HG03432 (cell line): Measurements from ENCODE around the gene KCNH6.
A peak's percentile ranks its signal among the peaks of the same experiment; 100 is the strongest.

Experiments
- ATAC-seq: cut with Tn5 transposase; IDR thresholded peaks from one replicate; pipeline ENCODE4 v1.9.1; 2021; ENCODE audit warnings: mild to moderate bottlenecking, moderate library complexity; ENCODE audit not compliant: unreplicated experiment

The KCNH6 gene

GRCh38 chr17:63523253-63523855 is at the start of gene KCNH6:
Gene KCNH6 (plus strand): TSS chr17:63523358. CDS start chr17:63523414, 56 bp downstream.
- no peak for ATAC-seq

GRCh38 chr17:63474174-63474573 is 49.0 kb upstream of the KCNH6 start:
- ATAC-seq: no peak

GRCh38 chr17:63474586-63475460 is 48.3 kb upstream of the KCNH6 start:
- ATAC-seq: no peak

- no peak for ATAC-seq
Observed at GRCh38 chr17:63475491-63476412, 47.4 kb upstream of the KCNH6 start.

- no peak for ATAC-seq
Observed at GRCh38 chr17:63476459-63476853, 46.7 kb upstream of the KCNH6 start.

- no peak for ATAC-seq
Observed at GRCh38 chr17:63476854-63477479, 46.2 kb upstream of the KCNH6 start, which contains the start of gene ACE. Gene ACE (plus strand): TSS chr17:63477061. CDS start chr17:63477095, 34 bp downstream.

- no peak for ATAC-seq
Observed at GRCh38 chr17:63477480-63478440, 45.4 kb upstream of the KCNH6 start.

GRCh38 chr17:63478814-63479494 is 44.2 kb upstream of the KCNH6 start:
- ATAC-seq: peak; percentile 71

GRCh38 chr17:63479495-63480184 is 43.5 kb upstream of the KCNH6 start:
- ATAC-seq: no peak

- ATAC-seq: no peak
Observed at GRCh38 chr17:63480192-63480784, 42.9 kb upstream of the KCNH6 start.

GRCh38 chr17:63480826-63481487 is 42.2 kb upstream of the KCNH6 start:
- no peak for ATAC-seq

GRCh38 chr17:63481488-63481870 is 41.7 kb upstream of the KCNH6 start:
- ATAC-seq: no peak

- ATAC-seq: no peak
Observed at GRCh38 chr17:63482509-63482908, 40.6 kb upstream of the KCNH6 start.

- no peak for ATAC-seq
Observed at GRCh38 chr17:63483038-63483437, 40.1 kb upstream of the KCNH6 start.

- no peak for ATAC-seq
Observed at GRCh38 chr17:63483655-63484575, 39.2 kb upstream of the KCNH6 start.

- no peak for ATAC-seq
Observed at GRCh38 chr17:63486317-63487013, 36.7 kb upstream of the KCNH6 start.
